Cardiac fibroblast (primary cell): ENCODE data around the gene PRLR.

Source experiments
- DNase-seq, 2 donors: peaks; one replicate each; pipeline versions ENCODE4 v3.0.0 to v3.0.0-alpha.2; 2010; ENCODE audit warnings: low read depth in 2 of 2
- H3K4me3 ChIP-seq, 2 donors: replicated peaks in 1 of 2; 1 replicate in 1 of 2; 2 replicates in 1 of 2; pipeline ENCODE4 v1.5.1; 2011; ENCODE audit warnings: low read depth in 2 of 2, low read length in 2 of 2, mild to moderate bottlenecking in 2 of 2, moderate library complexity in 1 of 2
- TF ChIP-seq, protein P1 (sequence below): IDR thresholded peaks from one replicate; pipeline ENCODE4 v1.5.1; 2011; ENCODE audit warnings: low read depth, mild to moderate bottlenecking, low read length, inconsistent platforms

Gene PRLR

GRCh38 chr5:35149041-35149440 is 81.2 kb downstream of the PRLR start:
- no peak for DNase-seq
- H3K4me3 ChIP-seq = no peak overlapping the region
- TF ChIP-seq, protein P1, sequence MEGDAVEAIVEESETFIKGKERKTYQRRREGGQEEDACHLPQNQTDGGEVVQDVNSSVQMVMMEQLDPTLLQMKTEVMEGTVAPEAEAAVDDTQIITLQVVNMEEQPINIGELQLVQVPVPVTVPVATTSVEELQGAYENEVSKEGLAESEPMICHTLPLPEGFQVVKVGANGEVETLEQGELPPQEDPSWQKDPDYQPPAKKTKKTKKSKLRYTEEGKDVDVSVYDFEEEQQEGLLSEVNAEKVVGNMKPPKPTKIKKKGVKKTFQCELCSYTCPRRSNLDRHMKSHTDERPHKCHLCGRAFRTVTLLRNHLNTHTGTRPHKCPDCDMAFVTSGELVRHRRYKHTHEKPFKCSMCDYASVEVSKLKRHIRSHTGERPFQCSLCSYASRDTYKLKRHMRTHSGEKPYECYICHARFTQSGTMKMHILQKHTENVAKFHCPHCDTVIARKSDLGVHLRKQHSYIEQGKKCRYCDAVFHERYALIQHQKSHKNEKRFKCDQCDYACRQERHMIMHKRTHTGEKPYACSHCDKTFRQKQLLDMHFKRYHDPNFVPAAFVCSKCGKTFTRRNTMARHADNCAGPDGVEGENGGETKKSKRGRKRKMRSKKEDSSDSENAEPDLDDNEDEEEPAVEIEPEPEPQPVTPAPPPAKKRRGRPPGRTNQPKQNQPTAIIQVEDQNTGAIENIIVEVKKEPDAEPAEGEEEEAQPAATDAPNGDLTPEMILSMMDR = no peak

DNA sequence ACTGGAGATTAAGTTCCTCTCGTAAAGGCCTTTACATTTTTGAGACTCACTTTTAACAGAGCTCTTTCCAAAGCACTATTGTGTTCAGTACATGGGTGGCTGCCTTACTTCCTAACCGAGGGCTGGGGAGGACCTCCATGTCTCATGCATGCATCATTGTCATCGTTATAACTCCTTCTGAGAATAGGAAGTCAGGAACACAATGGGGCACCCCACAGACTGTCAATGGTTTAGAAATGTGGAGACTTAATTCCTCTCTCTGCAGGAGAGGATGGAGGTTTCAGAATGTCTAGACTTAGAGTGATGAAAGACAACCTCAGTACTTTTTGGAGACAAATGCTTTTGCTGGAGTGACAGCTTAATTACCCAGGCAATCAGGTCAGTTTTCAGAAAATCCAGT is 83.9 kb downstream of the PRLR start:
- H3K4me3 ChIP-seq = no peak overlapping the region
- DNase-seq = peak in 1 of 2 donors; percentile 43
- TF ChIP-seq, protein P1 = no peak

DNA sequence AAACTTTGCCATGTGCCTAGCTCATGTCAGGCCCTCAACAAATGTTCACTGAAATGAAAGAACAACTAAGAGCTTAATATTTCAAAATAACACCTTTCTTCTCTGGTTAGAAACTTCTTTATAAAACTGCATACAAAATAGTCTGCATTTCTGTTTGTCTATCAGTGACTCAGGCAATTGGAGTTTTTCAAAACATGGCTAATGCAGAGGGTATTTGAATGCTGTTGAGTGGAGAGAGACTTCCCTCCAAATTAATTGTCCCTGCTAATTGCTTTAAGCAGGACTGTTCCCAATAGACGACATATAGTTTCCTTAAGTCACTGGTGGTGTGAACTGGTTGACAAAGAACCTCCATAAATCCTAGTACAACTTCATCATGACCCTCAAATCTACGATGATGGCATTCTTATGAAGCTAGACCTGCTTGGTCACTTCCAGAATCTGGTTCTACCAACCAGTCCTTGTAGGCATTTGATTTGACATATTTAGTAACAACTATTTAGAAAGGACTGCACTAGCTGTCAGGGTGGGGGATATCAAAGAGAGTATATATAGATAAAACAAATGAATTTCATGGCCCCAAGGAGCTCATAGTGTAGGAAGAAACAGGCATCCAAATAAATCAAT is 84.5 kb downstream of the PRLR start:
- peak in 1 of 2 donors; percentile 35 for DNase-seq
- TF ChIP-seq, protein P1 = no peak
- H3K4me3 ChIP-seq = no peak overlapping the region

GRCh38 chr5:35145012-35145411 is 85.3 kb downstream of the PRLR start:
- TF ChIP-seq, protein P1 = no peak
- no peak overlapping the region for H3K4me3 ChIP-seq
- DNase-seq = no peak

GRCh38 chr5:35143841-35144240 is 86.4 kb downstream of the PRLR start:
- TF ChIP-seq, protein P1 = no peak
- no peak for DNase-seq
- no peak overlapping the region for H3K4me3 ChIP-seq

GRCh38 chr5:35141739-35142138 is 88.5 kb downstream of the PRLR start:
- no peak for DNase-seq
- TF ChIP-seq, protein P1 = no peak

GRCh38 chr5:35138232-35138631 is 92.1 kb downstream of the PRLR start:
- TF ChIP-seq, protein P1 = no peak
- peak; percentile 15 to 61 for DNase-seq
- no peak overlapping the region for H3K4me3 ChIP-seq

More at GRCh38 chr5:35141739-35142138, 88.5 kb downstream of the PRLR start:
- H3K4me3 ChIP-seq = no peak overlapping the region
